Astrocyte of the hippocampus (primary cell): Measurements from ENCODE around the gene CHCHD1.
"Not testable (repeated sequence)": the region's sequence is repeated elsewhere in the genome, so short reads cannot be mapped to it uniquely, and the experiment has no call there.

Experiments used
- DNase-seq: peaks from one replicate; pipeline ENCODE4 v3.0.0; 2011; ENCODE audit warnings: low read depth, low spot score

The CHCHD1 gene

GRCh38 chr10:73781879-73782748, at the start of gene CHCHD1:
TSS of gene CHCHD1 (plus strand) at chr10:73782048. CDS start at chr10:73782076, 28 bp downstream.
- peak; percentile 95 for DNase-seq

GRCh38 chr10:73732426-73732825, 49.4 kb upstream of the CHCHD1 start:
- DNase-seq, result no peak

- no peak for DNase-seq
These were observed 48.8 kb upstream of the CHCHD1 start for GRCh38 chr10:73732931-73733623.

- DNase-seq, result no peak
These were observed 47.7 kb upstream of the CHCHD1 start for GRCh38 chr10:73734028-73734720.

GRCh38 chr10:73734796-73735305, 47.0 kb upstream of the CHCHD1 start:
- no peak for DNase-seq

GRCh38 chr10:73740501-73741254, 41.2 kb upstream of the CHCHD1 start:
- not testable (repeated sequence) for DNase-seq

- DNase-seq, result no peak
These were observed 39.5 kb upstream of the CHCHD1 start for GRCh38 chr10:73742454-73742734.

- DNase-seq, result no peak
These were observed 38.4 kb upstream of the CHCHD1 start for GRCh38 chr10:73743327-73743904.

GRCh38 chr10:73743905-73744663, 37.8 kb upstream of the CHCHD1 start, which contains the start of gene SEC24C:
TSS of gene SEC24C (plus strand) at chr10:73744372. CDS start at chr10:73746833, 2,461 bp downstream.
- DNase-seq, result peak; percentile 98

GRCh38 chr10:73744664-73744975, 37.2 kb upstream of the CHCHD1 start:
- DNase-seq, result peak; percentile 79

GRCh38 chr10:73746721-73747120, 35.1 kb upstream of the CHCHD1 start:
- no peak for DNase-seq

GRCh38 chr10:73750819-73751218, 31.0 kb upstream of the CHCHD1 start:
- DNase-seq, result no peak

GRCh38 chr10:73756183-73756582, 25.7 kb upstream of the CHCHD1 start:
- DNase-seq, result no peak

GRCh38 chr10:73758704-73759511, 22.9 kb upstream of the CHCHD1 start:
- no peak for DNase-seq

GRCh38 chr10:73759512-73760115, 22.2 kb upstream of the CHCHD1 start:
- no peak for DNase-seq

- no peak for DNase-seq
These were observed 20.1 kb upstream of the CHCHD1 start for GRCh38 chr10:73761781-73762180.

- peak; percentile 41 for DNase-seq
These were observed 18.9 kb upstream of the CHCHD1 start for GRCh38 chr10:73762915-73763314.

- DNase-seq, result no peak
These were observed 18.5 kb upstream of the CHCHD1 start for GRCh38 chr10:73763343-73763742.

GRCh38 chr10:73765066-73765465, 16.8 kb upstream of the CHCHD1 start:
- no peak for DNase-seq
